ENCODE results near the gene KCTD8.

- TF ChIP-seq RAD21 (conservative IDR thresholded peaks at IDR 0.05) (no peak), SMC3 (conservative IDR thresholded peaks at IDR 0.05; ENCODE audit: poor library complexity) (no peak), CTCF (IDR thresholded peaks at IDR 0.05; ENCODE audit: poor library complexity, severe bottlenecking) (no peak), EZH2 (IDR thresholded peaks at IDR 0.05; ENCODE audit: borderline replicate concordance, insufficient read depth, low read length, poor library complexity, severe bottlenecking) (no peak), EP300 (conservative IDR thresholded peaks at IDR 0.05; ENCODE audit: poor library complexity, severe bottlenecking) (no peak), REST (IDR thresholded peaks at IDR 0.05; ENCODE audit: borderline replicate concordance) (no peak), POLR2AphosphoS5 (IDR thresholded peaks at IDR 0.05) (no peak), TAF1 (IDR thresholded peaks at IDR 0.05; ENCODE audit: low read depth) (no peak), MXI1 (conservative IDR thresholded peaks at IDR 0.05; ENCODE audit: poor library complexity, severe bottlenecking) (no peak)
Observed at GRCh38 chr4:44434247-44434646, 14.4 kb downstream of the KCTD8 start.
